Neuronal stem cell (in vitro differentiated cells): ENCODE results near the gene HNRNPA1L2.

Experiments used
- DNase-seq: peaks from one replicate; pipeline ENCODE4 v3.0.0-alpha.2; 2013; ENCODE audit warnings: low spot score
- H2AFZ ChIP-seq: one replicate; pipeline ENCODE4 v1.6.1; 2013; ENCODE audit warnings: mild to moderate bottlenecking, low read length, inconsistent platforms
- H2AK5ac ChIP-seq: 2 replicates; pipeline ENCODE4 v1.6.1; 2013; ENCODE audit warnings: low read depth, mild to moderate bottlenecking, inconsistent platforms, low read length, moderate library complexity, mixed read lengths
- H2BK120ac ChIP-seq: 2 replicates; pipeline ENCODE4 v1.6.1; 2013; ENCODE audit warnings: low read depth, mild to moderate bottlenecking, inconsistent platforms, low read length, moderate library complexity, mixed read lengths
- H2BK12ac ChIP-seq: one replicate; pipeline ENCODE4 v1.6.1; 2013; ENCODE audit warnings: low read length, inconsistent platforms
- H2BK15ac ChIP-seq: 2 replicates; pipeline ENCODE4 v1.6.1; 2013; ENCODE audit warnings: mild to moderate bottlenecking, low read length, inconsistent platforms, mixed read lengths
- H2BK5ac ChIP-seq: one replicate; pipeline ENCODE4 v1.6.1; 2013; ENCODE audit warnings: inconsistent platforms, mild to moderate bottlenecking, low read length, moderate library complexity
- H3K14ac ChIP-seq: one replicate; pipeline ENCODE4 v1.6.1; 2013; ENCODE audit warnings: low read length, inconsistent platforms
- H3K18ac ChIP-seq: 2 replicates; pipeline ENCODE4 v1.6.1; 2013; ENCODE audit warnings: low read length, inconsistent platforms
- H3K23ac ChIP-seq: 2 replicates; pipeline ENCODE4 v1.6.1; 2013; ENCODE audit warnings: low read depth, mild to moderate bottlenecking, mixed read lengths, low read length, inconsistent platforms; ENCODE audit not compliant: poor library complexity
- H3K27ac ChIP-seq: replicated peaks from 3 replicates; pipeline ENCODE4 v1.5.1; 2013; ENCODE audit warnings: low read length, inconsistent platforms
- H3K27me3 ChIP-seq, 3 experiments: 2 replicates each; pipeline ENCODE4 v1.6.1; 2013; ENCODE audit warnings: low read length in 3 of 3, mild to moderate bottlenecking in 2 of 3, inconsistent platforms in 1 of 3, low read depth in 1 of 3, mixed read lengths in 1 of 3, moderate library complexity in 1 of 3; ENCODE audit not compliant: control insufficient read depth in 3 of 3, insufficient read depth in 3 of 3
- H3K36me3 ChIP-seq, 2 donors: replicated peaks in 1 of 2; 2 replicates each; pipeline ENCODE4 v1.6.1; 2013; ENCODE audit warnings: low read length in 2 of 2; ENCODE audit not compliant: control insufficient read depth in 2 of 2, insufficient read depth in 2 of 2
- H3K4ac ChIP-seq: 2 replicates; pipeline ENCODE4 v1.6.1; 2013; ENCODE audit warnings: inconsistent platforms, mild to moderate bottlenecking, low read length, moderate library complexity
- H3K4me1 ChIP-seq, 2 donors: 1 replicate in 1 of 2; 2 replicates in 1 of 2; pipeline ENCODE4 v1.6.1; 2013; ENCODE audit warnings: low read length in 2 of 2, low read depth in 1 of 2; ENCODE audit not compliant: control insufficient read depth in 2 of 2, insufficient read depth in 1 of 2
- H3K4me2 ChIP-seq: one replicate; pipeline ENCODE4 v1.6.1; 2013; ENCODE audit warnings: mild to moderate bottlenecking, low read length, inconsistent platforms; ENCODE audit not compliant: insufficient read depth, poor library complexity, severe bottlenecking
- H3K4me3 ChIP-seq, 2 donors: 2 replicates each; pipeline ENCODE4 v1.5.1; 2013; ENCODE audit warnings: low read length in 2 of 2, mild to moderate bottlenecking in 2 of 2, inconsistent platforms in 1 of 2, moderate library complexity in 1 of 2
- H3K79me1 ChIP-seq: one replicate; pipeline ENCODE4 v1.6.1; 2013; ENCODE audit warnings: low read depth, mild to moderate bottlenecking, inconsistent platforms, low read length, moderate library complexity
- H3K9ac ChIP-seq: one replicate; pipeline ENCODE4 v1.6.1; 2013; ENCODE audit warnings: mild to moderate bottlenecking, low read depth, low read length, inconsistent platforms; ENCODE audit not compliant: poor library complexity
- H3K9me3 ChIP-seq, 2 donors: replicated peaks in 1 of 2; 2 replicates each; pipeline versions ENCODE3 to v1.6.1; 2013; ENCODE audit warnings: low read length in 2 of 2, mild to moderate bottlenecking in 2 of 2, inconsistent platforms in 1 of 2, low read depth in 1 of 2, mixed read lengths in 1 of 2, moderate library complexity in 1 of 2; ENCODE audit not compliant: control insufficient read depth in 2 of 2, insufficient read depth in 1 of 2
- H4K8ac ChIP-seq: one replicate; pipeline ENCODE4 v1.6.1; 2013; ENCODE audit warnings: low read depth, mild to moderate bottlenecking, inconsistent platforms, low read length, moderate library complexity
- H4K91ac ChIP-seq: one replicate; pipeline ENCODE4 v1.6.1; 2013; ENCODE audit warnings: low read length, low read depth, mild to moderate bottlenecking, inconsistent platforms; ENCODE audit not compliant: poor library complexity
- WGBS, 2 donors: extraction: QIAGEN DNeasy Blood & Tissue Kit; methylation state at CpG; one replicate each; pipeline ENCODE4 v1.1.7; 2013; ENCODE audit warnings: missing lambda C conversion rate in 2 of 2, mixed read lengths in 1 of 2; ENCODE audit not compliant: insufficient read length in 2 of 2, insufficient replicate concordance in 1 of 2; ENCODE audit errors: extremely low coverage in 2 of 2; 5-methylcytosine and 5-hydroxymethylcytosine counted together

Gene HNRNPA1L2

DNA sequence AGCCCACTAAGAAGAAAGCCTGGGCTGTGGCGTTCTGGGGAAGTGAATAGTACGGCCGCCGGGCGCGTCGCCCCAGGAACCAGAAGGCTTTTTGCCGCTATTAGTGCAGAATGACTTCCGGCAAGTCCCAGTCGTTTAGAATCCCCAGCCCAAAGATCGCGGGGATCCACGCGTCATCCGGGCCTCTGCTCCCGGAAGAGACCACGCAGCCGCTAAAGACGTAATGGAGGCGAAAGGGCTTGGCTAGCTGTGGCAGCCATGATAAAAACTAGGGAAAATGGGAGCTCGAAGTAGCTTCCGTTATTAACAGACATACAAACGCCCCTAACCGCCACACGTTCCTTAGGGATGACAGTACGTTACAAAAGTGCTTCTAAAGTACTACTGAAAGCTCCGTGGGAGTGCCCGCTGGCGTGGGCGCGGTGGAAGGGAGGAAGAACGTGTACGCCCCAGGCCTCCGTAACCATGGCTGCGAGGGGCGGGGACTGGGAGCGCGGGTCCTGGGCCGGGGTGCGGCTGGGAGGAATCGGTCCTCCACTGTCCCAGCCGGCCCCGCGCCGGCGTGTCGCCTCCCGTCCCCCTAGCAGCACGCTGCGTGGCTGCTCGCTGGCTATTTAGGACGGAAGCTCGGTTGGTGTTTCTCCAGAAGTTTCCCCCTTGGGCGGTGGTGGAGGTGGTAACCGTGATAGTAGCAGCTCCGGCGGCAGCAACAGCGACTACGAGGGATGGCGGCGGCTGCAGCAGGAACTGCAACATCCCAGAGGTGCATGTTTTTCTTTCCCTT is 10.2 kb downstream of the HNRNPA1L2 start, which contains the start of gene SUGT1:
SUGT1 (plus strand) TSS at position 641 of the 784 bp plus-strand sequence; CDS start at position 726, 85 bp downstream.
- Histone ChIP-seq H3K18ac (peak within 1 kb of the TSS; percentile 92), H3K23ac (no peak within 1 kb of the TSS), H4K91ac (no peak within 1 kb of the TSS), H2BK12ac (no peak within 1 kb of the TSS), H3K4me3 (peak within 1 kb of the TSS; percentile 81 to 86), H4K8ac (no peak within 1 kb of the TSS), H2AK5ac (no peak within 1 kb of the TSS), H2BK15ac (no peak within 1 kb of the TSS), H2BK120ac (no peak within 1 kb of the TSS), H3K27ac (peak within 1 kb of the TSS; percentile 93), H3K9me3 (no peaks in the 10 kb centered on the region), H2AFZ (peak within 1 kb of the TSS; percentile 93), H3K79me1 (peaks cover 4% of the 10 kb centered on the region), H3K4me2 (peak within 1 kb of the TSS; percentile 60), H3K27me3 (no peaks in the 10 kb centered on the region), H3K4me1 (peaks cover 2 to 9% of the 10 kb centered on the region in 2 donors), H3K9ac (peak within 1 kb of the TSS; percentile 89), H3K36me3 (peaks cover 10 to 52% of the 10 kb centered on the region in 2 donors), H2BK5ac (peak within 1 kb of the TSS; percentile 70), H3K14ac (no peak within 1 kb of the TSS), H3K4ac (peak within 1 kb of the TSS; percentile 86)
- DNase-seq: peak; percentile 95
- WGBS, 2 donors: no CpG with 5 or more reads among the region's 61 CpGs

DNA sequence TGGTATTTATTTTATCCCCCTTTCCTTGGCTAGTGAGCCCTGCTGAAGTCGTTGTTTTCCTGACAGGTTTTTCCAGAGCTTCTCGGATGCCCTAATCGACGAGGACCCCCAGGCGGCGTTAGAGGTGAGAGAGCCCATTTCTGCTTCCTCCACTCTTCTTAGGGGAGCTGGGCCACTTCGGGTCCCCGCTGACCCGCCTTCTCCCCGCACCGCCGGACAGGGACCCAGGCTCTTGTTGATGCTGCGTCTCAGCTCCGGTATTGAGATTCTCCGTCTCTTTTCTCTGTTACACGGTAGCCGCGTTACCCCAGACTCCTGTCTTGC is 10.7 kb downstream of the HNRNPA1L2 start:
- H3K27ac ChIP-seq: peak overlapping the region; percentile 93
- H2BK120ac ChIP-seq: no peak overlapping the region

DNA sequence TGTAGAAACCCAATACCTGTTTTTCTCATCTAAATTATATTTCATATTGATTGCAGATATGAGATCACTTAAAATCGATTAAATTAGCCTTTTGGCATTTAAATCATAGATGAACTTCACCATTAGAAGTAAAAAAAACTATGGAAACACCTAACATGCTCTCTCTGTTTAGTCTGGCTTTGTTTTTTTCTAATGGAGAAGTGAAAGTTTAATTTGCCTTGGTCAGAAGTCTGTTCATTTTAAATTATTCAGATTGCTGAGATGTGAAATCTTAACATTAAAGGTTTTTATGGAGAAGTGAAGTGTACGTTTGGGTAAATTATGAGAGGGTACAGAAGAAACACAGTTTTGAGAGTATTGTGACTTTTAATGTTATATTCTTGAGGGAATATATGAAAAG is 17.1 kb downstream of the HNRNPA1L2 start:
- Histone ChIP-seq H3K9me3 (no peaks in the 10 kb centered on the region), H3K27me3 (no peaks in the 10 kb centered on the region), H2BK5ac (no peak overlapping the region), H3K27ac (no peak overlapping the region), H3K4me2 (no peak overlapping the region), H2AK5ac (no peak overlapping the region), H4K91ac (no peak overlapping the region), H2BK120ac (no peak overlapping the region), H3K4me1 (no peaks in the 10 kb centered on the region), H3K36me3 (peaks cover 3 to 96% of the 10 kb centered on the region in 2 donors), H3K4ac (no peak overlapping the region), H2BK15ac (no peak overlapping the region), H3K4me3 (no peak overlapping the region), H3K79me1 (no peaks in the 10 kb centered on the region), H3K14ac (no peak overlapping the region), H3K9ac (no peak overlapping the region), H2BK12ac (no peak overlapping the region), H3K23ac (no peak overlapping the region), H2AFZ (no peak overlapping the region), H4K8ac (no peak overlapping the region), H3K18ac (no peak overlapping the region)
- no peak for DNase-seq
- 100% methylated on average over 1 of the region's 2 CpGs; no CpG with 5 or more reads in 1 of the 2 donors for WGBS, 2 donors

More for the DNA sequence above, 10.7 kb downstream of the HNRNPA1L2 start:
- Histone ChIP-seq H2BK15ac (no peak overlapping the region), H2AK5ac (no peak overlapping the region), H3K9ac (peak overlapping the region; percentile 46), H3K4ac (no peak overlapping the region), H3K4me1 (peaks cover 2 to 9% of the 10 kb centered on the region in 2 donors), H3K4me3 (peak overlapping the region; percentile 81 to 86), H3K36me3 (peaks cover 10 to 58% of the 10 kb centered on the region in 2 donors), H3K4me2 (peak overlapping the region; percentile 42), H2AFZ (peak overlapping the region; percentile 93), H4K8ac (no peak overlapping the region), H3K14ac (no peak overlapping the region), H3K23ac (no peak overlapping the region), H4K91ac (no peak overlapping the region), H3K18ac (peak overlapping the region; percentile 31), H3K79me1 (peaks cover 4% of the 10 kb centered on the region), H2BK12ac (no peak overlapping the region), H3K9me3 (no peaks in the 10 kb centered on the region), H3K27me3 (no peaks in the 10 kb centered on the region), H2BK5ac (peak overlapping the region; percentile 2)
- DNase-seq: no peak
- WGBS, 2 donors: no CpG with 5 or more reads among the region's 18 CpGs

DNA sequence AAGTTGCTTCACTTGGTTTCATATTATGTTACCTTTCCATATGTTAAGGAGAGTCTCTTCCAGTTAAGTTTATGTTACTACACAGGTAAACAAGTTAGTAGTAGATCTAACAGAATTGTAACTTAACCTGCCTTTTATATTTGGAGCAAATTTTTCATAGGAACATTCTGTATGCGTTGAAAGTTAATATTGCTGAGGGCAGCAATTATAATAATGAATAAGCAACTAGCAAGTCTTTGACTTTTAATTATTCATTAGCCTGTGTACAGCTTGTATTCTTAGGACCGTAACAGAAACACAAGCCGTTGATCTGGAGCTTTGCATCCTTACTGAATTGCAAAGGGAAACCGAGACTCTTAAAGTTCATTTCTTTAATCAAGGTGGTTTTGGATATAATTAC is 22.0 kb downstream of the HNRNPA1L2 start:
- no peak overlapping the region for H3K27ac ChIP-seq
- H2AK5ac ChIP-seq: no peak overlapping the region
- no peak overlapping the region for H2BK120ac ChIP-seq
- H3K4me1 ChIP-seq: no peaks in the 10 kb centered on the region
- no peak overlapping the region for H3K4me2 ChIP-seq
- no peak overlapping the region for H3K14ac ChIP-seq
- no peak overlapping the region for H2BK12ac ChIP-seq
- H2BK15ac ChIP-seq: no peak overlapping the region
- WGBS, 2 donors: no CpG with 5 or more reads among the region's 4 CpGs
- no peaks in the 10 kb centered on the region for H3K79me1 ChIP-seq
- no peak overlapping the region for H3K4me3 ChIP-seq
- H4K8ac ChIP-seq: no peak overlapping the region
- no peak overlapping the region for H3K4ac ChIP-seq
- no peak overlapping the region for H2BK5ac ChIP-seq
- H3K9ac ChIP-seq: no peak overlapping the region
- H3K18ac ChIP-seq: no peak overlapping the region
- peaks cover 10 to 97% of the 10 kb centered on the region in 2 donors for H3K36me3 ChIP-seq
- no peaks in the 10 kb centered on the region for H3K9me3 ChIP-seq
- no peaks in the 10 kb centered on the region for H3K27me3 ChIP-seq
- DNase-seq: no peak
- H4K91ac ChIP-seq: no peak overlapping the region
- H3K23ac ChIP-seq: no peak overlapping the region
- no peak overlapping the region for H2AFZ ChIP-seq
